Measurements from ENCODE around the gene UNC79. TPM values are rescaled to one million over a fixed set of nuclear protein-coding genes. Genes with fewer than 3 reads are reported as not detected.

Gene UNC79
- total and polyA plus RNA-seq, 2 donors from 2014 or later = 0.56 to 0.79 TPM

GRCh38 chr14:93752980-93753561, 322.3 kb downstream of the UNC79 start:
- Histone ChIP-seq H3K4me3 (ENCODE audit: low read length in 3 of 3) (no peak overlapping the region), H3K27me3 (ENCODE audit: control insufficient read depth, insufficient read depth, low read length) (no peaks in the 10 kb centered on the region), H3K9me3 (ENCODE audit: control insufficient read depth in 2 of 3, insufficient read depth in 1 of 3, low read length in 3 of 3) (no peaks in the 10 kb centered on the region), H3K36me3 (ENCODE audit: control insufficient read depth in 2 of 3, insufficient read depth in 3 of 3, low read length in 3 of 3) (no peaks in the 10 kb centered on the region), H3K4me1 (ENCODE audit: control insufficient read depth in 2 of 3, insufficient read depth in 2 of 3, low read depth in 1 of 3, low read length in 3 of 3) (no peaks in the 10 kb centered on the region), H3K27ac (ENCODE audit: low read depth in 2 of 2, low read length in 2 of 2) (no peak overlapping the region), H3K9ac (ENCODE audit: low read length in 3 of 3) (no peak overlapping the region)
- FAIRE-seq (no peak), DNase-seq (no peak)
- intact Hi-C loops (cut with DNase I) = no loop called here
- TF ChIP-seq, protein P1, sequence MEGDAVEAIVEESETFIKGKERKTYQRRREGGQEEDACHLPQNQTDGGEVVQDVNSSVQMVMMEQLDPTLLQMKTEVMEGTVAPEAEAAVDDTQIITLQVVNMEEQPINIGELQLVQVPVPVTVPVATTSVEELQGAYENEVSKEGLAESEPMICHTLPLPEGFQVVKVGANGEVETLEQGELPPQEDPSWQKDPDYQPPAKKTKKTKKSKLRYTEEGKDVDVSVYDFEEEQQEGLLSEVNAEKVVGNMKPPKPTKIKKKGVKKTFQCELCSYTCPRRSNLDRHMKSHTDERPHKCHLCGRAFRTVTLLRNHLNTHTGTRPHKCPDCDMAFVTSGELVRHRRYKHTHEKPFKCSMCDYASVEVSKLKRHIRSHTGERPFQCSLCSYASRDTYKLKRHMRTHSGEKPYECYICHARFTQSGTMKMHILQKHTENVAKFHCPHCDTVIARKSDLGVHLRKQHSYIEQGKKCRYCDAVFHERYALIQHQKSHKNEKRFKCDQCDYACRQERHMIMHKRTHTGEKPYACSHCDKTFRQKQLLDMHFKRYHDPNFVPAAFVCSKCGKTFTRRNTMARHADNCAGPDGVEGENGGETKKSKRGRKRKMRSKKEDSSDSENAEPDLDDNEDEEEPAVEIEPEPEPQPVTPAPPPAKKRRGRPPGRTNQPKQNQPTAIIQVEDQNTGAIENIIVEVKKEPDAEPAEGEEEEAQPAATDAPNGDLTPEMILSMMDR (IDR thresholded peaks at IDR 0.05; ENCODE audit: borderline replicate concordance, extremely low read depth, insufficient read depth) = no peak

- intact Hi-C loops (cut with DNase I) = no loop called here
- FAIRE-seq = no peak
- no peak overlapping the region for H3K27ac ChIP-seq (ENCODE audit: low read depth in 2 of 2, low read length in 2 of 2)
Observed at GRCh38 chr14:93753647-93754046, 322.9 kb downstream of the UNC79 start.

GRCh38 chr14:93757206-93757605, 326.5 kb downstream of the UNC79 start:
- no peaks in the 10 kb centered on the region for H3K9me3 ChIP-seq (ENCODE audit: control insufficient read depth in 2 of 3, insufficient read depth in 1 of 3, low read length in 3 of 3)
- intact Hi-C loops (cut with DNase I) = no loop called here
- no peak overlapping the region for H3K9ac ChIP-seq (ENCODE audit: low read length in 3 of 3)
- FAIRE-seq (no peak), DNase-seq (no peak)
- H3K36me3 ChIP-seq (ENCODE audit: control insufficient read depth in 2 of 3, insufficient read depth in 3 of 3, low read length in 3 of 3) = no peaks in the 10 kb centered on the region
- no peak overlapping the region for H3K4me3 ChIP-seq (ENCODE audit: low read length in 3 of 3)
- peaks cover 0 to 5% (median 0%) of the 10 kb centered on the region in 3 donors for H3K4me1 ChIP-seq (ENCODE audit: control insufficient read depth in 2 of 3, insufficient read depth in 2 of 3, low read depth in 1 of 3, low read length in 3 of 3)
- no peak overlapping the region for H3K27ac ChIP-seq (ENCODE audit: low read depth in 2 of 2, low read length in 2 of 2)
- TF ChIP-seq, protein P1 (IDR thresholded peaks at IDR 0.05; ENCODE audit: borderline replicate concordance, extremely low read depth, insufficient read depth) = no peak
- H3K27me3 ChIP-seq (ENCODE audit: control insufficient read depth, insufficient read depth, low read length) = no peaks in the 10 kb centered on the region

More at GRCh38 chr14:93753647-93754046, 322.9 kb downstream of the UNC79 start:
- Histone ChIP-seq H3K36me3 (ENCODE audit: control insufficient read depth in 2 of 3, insufficient read depth in 3 of 3, low read length in 3 of 3) (no peaks in the 10 kb centered on the region), H3K4me3 (ENCODE audit: low read length in 3 of 3) (no peak overlapping the region), H3K4me1 (ENCODE audit: control insufficient read depth in 2 of 3, insufficient read depth in 2 of 3, low read depth in 1 of 3, low read length in 3 of 3) (no peaks in the 10 kb centered on the region), H3K9ac (ENCODE audit: low read length in 3 of 3) (no peak overlapping the region), H3K27me3 (ENCODE audit: control insufficient read depth, insufficient read depth, low read length) (no peaks in the 10 kb centered on the region), H3K9me3 (ENCODE audit: control insufficient read depth in 2 of 3, insufficient read depth in 1 of 3, low read length in 3 of 3) (no peaks in the 10 kb centered on the region)
- no peak for DNase-seq
- TF ChIP-seq, protein P1 (IDR thresholded peaks at IDR 0.05; ENCODE audit: borderline replicate concordance, extremely low read depth, insufficient read depth) = no peak

Other genes starting within 250 kb of the UNC79 start
- 38.4 TPM for gene MOAP1, start 246.0 kb upstream of the UNC79 start, total RNA-seq
- gene MOAP1, start 246.0 kb upstream of the UNC79 start, polyA plus RNA-seq (ENCODE audit: insufficient read depth, low read depth, low replicate concordance) = 40.1 TPM
- 25.6 TPM for gene LYSET, start 245.6 kb upstream of the UNC79 start, total RNA-seq
- gene LYSET, start 245.6 kb upstream of the UNC79 start, polyA plus RNA-seq (ENCODE audit: insufficient read depth, low read depth, low replicate concordance) = 34.9 TPM
- gene GON7, start 223.9 kb upstream of the UNC79 start, total RNA-seq = 12.3 TPM
- gene GON7, start 223.9 kb upstream of the UNC79 start, polyA plus RNA-seq (ENCODE audit: insufficient read depth, low read depth, low replicate concordance) = 35.3 TPM
- 23.6 TPM for gene UBR7, start 223.7 kb upstream of the UNC79 start, total RNA-seq
- 14.3 TPM for gene UBR7, start 223.7 kb upstream of the UNC79 start, polyA plus RNA-seq (ENCODE audit: insufficient read depth, low read depth, low replicate concordance)
- 78.2 TPM for gene BTBD7, start 97.9 kb upstream of the UNC79 start, total RNA-seq
- gene BTBD7, start 97.9 kb upstream of the UNC79 start, polyA plus RNA-seq (ENCODE audit: insufficient read depth, low read depth, low replicate concordance) = 10.3 TPM
- not detected for gene COX8C, start 83.8 kb upstream of the UNC79 start, total RNA-seq
- gene COX8C, start 83.8 kb upstream of the UNC79 start, polyA plus RNA-seq (ENCODE audit: insufficient read depth, low read depth, low replicate concordance) = not detected